Midbrain (tissue), 1 donor: ENCODE results near the gene RAB31.

ENCODE experiments used
- DNase-seq: peaks from one replicate; lab custom pipeline; 2025; lab: John Stamatoyannopoulos, UW

The RAB31 gene

GRCh38 chr18:9863282-9863681 lies 155.2 kb downstream of the RAB31 start:
- no peak for DNase-seq

GRCh38 chr18:9865764-9866490 lies 157.8 kb downstream of the RAB31 start:
- DNase-seq: no peak

DNA sequence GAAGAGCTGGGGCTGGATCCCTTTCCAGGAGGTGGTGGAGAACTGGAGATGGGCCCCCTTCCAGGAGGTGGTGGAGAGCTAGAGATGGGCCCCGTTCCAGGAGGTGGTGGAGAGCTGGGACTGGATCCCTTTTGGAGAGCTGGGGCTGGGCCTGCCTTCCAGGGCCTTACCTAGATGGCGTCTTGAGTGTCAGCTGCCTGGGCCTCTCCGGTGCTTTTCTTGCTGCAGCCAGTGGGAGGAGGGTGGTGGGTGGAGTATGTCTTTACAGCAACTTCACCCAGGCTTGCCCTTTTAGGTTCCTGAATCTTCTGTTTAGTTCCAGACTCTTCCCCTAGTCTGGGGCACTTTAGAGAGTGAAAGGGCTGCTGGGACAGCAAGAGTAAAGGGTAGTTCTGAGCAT lies 158.5 kb downstream of the RAB31 start:
- DNase-seq: no peak

DNA sequence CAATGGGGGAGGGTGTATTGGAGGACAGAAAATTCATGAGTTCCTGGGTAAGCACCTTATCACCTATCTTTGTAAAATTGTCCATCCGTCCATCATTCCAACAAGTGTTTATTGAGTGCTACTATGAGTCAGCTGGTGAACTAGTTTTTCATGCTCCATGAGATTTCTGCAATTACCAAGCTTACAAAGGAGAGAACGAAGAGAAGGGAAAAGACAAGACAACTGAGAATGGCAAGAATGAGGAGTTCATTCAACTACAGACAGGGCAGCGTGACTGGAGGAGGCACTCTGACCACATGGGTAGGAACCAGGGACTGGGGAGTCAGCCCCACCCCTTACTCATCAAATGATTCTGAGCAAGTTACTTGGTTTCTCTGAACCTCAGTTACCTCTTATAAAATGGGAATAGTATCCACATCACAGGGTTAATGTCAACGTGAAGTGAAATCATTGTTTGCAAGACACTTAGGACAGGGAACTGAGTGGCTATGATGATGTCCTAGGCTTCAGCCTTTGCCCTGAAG lies 159.0 kb downstream of the RAB31 start:
- DNase-seq: no peak

- no peak for DNase-seq
Observed at GRCh38 chr18:9868857-9869714, 161.0 kb downstream of the RAB31 start.

DNA sequence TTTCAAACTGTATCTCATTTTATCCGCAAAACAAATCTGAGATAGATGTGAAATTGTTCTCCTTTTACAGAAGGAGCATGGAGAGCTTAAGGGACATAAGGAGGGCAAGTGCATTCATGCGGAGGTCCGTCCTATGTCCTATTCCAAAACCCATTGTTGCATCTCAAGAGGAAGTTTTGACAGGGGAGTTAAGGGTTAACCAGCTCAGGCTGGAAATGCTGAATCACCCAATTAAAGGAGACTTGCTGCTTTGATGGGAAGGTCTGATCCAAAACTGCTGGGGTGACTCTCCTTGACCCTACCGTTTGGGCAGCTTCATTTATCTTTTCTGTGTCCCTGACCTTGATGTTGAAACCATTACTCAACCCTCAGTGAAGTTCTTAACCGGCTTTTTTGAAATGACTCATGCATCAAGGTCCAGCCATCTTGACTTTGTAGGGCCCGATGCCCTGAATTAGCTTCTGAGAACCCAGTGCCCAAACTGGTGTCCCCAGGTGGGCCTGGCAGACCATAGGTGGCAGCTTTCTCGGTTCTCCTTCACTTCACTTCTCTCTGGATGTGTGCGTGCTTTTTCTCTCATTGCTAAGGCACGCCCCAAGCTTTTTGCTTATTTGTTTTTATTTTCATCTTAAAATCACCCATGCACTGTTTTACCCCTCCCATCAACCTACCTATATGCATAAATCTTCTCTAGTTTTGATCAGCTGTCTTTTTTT lies 161.8 kb downstream of the RAB31 start:
- no peak for DNase-seq

DNA sequence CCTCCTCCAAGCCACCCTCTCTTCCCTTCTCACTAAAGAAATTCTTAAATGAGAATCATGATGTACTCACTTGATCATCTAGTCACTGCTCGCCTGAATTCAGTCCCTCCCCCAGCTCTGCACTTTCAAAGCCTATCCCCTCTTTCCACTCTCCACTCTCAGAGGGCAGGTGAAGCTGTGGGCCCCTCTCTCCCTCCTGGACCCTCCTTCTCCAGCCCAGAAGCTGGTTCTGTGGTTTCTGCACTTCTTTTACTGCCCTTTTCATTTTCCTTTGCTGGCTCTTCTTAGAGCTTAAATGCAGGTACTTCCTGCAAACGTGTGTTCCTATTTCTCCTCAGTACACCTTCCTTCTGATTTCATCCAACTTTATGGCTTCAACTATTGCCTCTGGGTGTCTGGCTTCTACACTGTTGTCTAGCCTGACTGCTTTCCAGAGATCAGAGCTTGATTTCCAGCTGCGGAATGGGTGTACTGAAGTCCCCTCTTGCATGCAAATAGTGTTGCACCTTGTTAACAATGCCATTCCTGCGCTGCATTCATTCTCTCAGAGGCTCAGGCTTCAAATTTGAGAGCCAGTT lies 162.4 kb downstream of the RAB31 start:
- no peak for DNase-seq

DNA sequence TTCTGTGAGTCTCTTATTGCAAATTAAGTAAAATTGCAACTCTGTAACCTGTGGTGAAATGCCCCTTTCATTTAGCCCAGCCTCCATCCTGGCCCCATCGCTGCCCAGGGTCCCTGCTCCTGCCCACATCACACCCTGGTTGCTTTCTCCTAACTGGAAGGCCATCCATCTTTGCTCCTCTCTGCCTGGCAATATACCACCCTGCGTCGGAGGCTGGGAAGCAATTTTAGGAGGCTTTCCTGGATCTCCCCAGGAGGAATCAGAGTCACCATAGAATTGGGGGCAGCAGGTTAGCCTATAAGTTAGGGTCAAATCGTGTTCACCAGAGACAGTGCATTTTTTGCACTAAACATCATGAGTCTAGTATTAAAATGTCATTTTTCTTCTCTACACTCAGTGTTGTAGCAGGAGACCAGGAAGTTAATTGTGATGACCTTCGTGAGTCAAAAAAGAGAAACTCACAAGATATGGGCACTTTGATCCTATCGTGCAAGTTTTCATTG lies 163.2 kb downstream of the RAB31 start:
- no peak for DNase-seq

DNA sequence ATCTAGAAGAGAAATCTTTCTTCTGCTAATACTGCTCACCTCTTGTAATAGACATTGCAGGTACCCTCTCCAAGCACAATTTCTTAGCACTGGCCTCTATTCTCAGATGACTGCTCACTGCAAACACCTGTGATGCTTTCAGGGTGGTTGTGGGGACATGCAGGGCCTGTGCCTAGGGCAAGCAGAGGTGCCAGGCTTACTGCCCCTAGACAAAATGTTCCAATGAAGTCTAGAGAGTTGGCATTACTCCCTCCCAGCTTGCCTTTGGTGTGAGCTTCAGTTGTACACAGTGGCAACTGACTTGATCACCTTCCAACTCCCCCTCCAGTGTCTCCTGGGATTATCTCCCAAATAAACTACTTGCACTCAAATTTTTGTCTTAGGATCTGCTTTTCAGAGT lies 164.7 kb downstream of the RAB31 start:
- no peak for DNase-seq

GRCh38 chr18:9874728-9875127 lies 166.6 kb downstream of the RAB31 start:
- no peak for DNase-seq

DNA sequence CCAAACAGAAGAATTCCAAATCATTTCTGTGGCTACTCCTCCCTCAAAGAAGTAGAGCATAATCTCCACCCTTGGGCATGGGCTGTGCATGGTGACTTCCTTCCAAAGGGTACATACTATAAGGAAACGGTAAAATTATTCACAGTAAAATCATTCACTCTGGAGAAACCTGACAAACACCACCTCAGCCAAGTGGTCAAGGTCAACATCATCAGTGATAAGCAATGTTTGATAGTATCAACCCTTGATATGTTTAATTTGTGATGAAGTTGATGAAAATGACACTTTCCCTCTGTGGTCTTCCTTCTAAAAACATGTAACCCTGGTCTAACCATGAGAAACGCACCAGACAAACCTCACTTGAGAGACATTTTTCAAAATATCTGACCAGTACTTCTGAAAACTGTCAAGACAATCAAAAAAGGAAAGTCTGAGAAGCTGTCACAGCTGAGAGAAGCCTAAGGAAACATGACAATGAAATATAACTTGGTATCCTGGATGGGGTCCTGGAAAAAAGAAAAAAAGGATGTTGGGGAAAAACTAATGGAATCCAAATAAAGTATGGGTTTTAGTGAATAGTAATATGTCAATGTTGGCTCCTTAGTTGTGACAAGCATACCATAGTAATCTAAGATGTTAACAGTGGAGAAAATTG lies 168.2 kb downstream of the RAB31 start:
- no peak for DNase-seq

DNA sequence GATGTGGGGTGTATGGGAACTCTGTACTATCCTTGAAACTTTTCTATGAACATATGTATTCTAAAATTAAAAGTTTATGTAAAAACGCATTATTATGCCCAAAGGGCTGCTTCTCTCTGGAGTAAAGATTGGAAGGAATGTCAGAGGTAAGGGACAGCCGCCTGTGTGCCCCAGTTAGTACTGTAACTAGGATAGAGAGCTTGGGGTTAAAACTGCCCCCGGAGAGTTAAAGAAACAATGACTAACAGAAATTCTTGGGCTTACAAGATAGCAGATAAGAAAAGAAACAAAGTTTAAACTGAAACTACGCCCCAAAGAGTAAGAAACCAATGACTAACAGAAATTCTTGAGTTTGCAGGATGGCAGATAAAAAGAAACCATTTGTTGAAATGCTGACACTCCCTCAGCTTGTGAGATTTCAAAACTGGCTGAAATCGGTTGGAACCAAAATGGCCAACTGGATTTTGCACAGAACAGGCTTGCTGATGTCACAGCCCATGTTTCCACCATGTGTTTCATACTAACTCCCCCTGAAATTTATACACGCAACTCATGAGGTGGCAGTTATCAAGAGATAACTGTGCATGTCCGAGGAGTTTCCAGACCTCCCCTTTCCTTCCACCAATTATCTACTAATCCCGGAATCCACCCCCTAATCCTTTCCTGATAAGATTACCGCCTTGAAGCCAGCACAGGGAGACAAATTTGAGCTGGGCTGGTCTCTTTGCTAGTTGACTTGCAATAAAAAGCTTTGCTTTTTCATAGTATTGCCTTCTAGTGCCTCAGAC lies 169.0 kb downstream of the RAB31 start:
- no peak for DNase-seq

GRCh38 chr18:9877655-9878014 lies 169.5 kb downstream of the RAB31 start:
- no peak for DNase-seq

DNA sequence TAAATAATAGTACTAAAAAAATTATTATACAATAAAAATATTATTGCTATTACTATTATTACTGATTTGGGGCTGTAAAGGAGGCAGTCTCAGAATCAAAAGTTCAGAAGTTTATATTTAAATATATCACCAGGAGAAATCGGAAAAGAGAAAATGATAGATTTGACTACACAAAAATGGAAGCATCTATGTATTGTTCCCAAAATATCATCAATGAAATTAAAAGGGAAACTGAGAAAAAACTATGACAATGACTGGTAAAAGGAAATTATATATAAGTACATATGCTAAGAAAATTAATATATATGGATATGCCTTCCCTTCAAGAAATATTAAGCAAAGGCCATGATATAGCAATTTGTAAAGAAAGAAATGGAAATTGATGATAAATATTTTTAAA lies 170.0 kb downstream of the RAB31 start:
- DNase-seq: no peak

- no peak for DNase-seq
Observed at GRCh38 chr18:9878783-9879242, 170.7 kb downstream of the RAB31 start.

DNA sequence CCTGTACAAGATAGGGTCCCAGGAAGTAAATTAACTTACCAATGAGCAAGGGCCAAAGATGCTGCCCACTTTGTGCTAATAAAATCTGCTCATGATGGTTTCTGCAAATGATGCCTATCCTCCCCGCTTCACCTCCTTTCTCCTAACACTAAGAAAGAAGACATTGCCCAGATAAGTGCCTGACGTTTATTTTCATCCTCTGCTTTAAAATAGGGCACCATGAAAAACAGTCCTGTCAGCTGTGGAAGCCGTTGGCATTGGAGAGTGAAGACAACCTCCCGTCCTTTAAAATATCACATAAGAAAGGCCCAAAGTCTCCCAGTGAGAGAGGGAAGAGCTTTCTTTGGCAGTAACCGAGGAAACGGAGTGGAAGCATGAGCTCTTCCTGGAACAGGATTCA lies 176.0 kb downstream of the RAB31 start:
- no peak for DNase-seq

- no peak for DNase-seq
Observed at GRCh38 chr18:9884532-9885140, 176.5 kb downstream of the RAB31 start.

DNA sequence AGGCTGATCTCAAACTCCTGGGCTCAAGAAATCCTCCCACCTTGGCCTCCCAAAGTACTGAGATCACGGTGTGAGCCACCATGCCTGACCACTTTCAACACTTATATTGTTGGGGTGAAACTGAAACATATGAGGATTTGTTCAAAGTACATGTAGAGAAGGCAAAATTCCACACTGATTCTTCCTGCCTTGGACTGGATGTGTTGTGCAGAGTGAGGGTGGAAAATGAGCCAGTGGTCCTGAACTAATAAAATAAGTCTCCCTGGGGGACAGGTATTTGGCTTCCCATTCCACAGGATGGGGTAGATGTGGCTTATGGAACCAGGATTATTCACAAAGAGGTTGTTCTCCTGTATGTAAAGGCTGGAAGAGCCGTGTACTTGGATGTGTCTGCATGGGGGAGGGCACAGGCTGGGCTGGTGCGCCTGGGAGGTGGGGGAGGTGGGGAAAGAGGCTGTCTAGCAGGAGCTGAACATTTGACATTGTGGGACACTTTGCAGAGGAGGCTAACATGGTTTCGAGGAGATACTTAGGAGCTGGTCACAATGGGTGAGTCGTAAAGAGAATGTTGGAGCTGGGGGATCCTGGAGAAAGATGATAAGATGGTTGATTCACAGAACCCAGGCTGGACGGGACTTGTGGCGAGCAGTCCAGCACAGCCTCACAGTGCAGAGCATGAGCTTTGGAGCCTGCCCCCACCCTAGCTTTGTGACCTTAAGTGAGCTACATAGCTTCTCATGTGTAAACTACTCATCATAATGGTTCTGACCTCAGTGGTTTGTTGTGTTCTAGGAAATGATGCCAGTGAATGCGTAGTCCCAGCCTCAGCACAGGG lies 177.3 kb downstream of the RAB31 start, which contains the start of gene TXNDC2:
Gene TXNDC2, plus strand, starts transcription at position 804 of the 835 bp plus-strand sequence. CDS start 708 bp downstream, outside the sequence.
- DNase-seq: no peak

DNA sequence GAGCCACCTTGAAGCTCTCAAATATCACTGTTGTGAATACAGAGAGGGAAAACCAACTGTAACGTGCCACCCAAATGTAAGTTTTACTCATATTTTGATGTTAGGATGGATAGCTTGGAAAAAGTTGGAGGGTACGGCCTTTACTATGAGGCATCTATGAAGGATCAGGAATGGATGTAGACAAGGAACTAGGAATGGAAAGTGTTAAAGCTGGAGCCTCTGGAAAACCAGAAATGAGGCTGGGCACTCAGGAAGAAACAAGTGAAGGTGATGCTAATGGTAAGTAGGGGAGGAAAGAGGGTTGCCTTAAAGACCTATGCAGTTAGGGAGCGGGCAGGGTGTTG lies 177.9 kb downstream of the RAB31 start:
- no peak for DNase-seq
